ENCODE measurements around the gene SAMHD1.

GRCh38 chr20:36860339-36860738, 91.2 kb downstream of the SAMHD1 start:
- TF ChIP-seq GATA2 (IDR thresholded peaks at IDR 0.05; ENCODE audit: low read depth, low read length) (no peak), GATA3 (IDR thresholded peaks at IDR 0.05; ENCODE audit: low read depth, low read length) (no peak)
